ENCODE measurements around the gene KRT79. TPM values are rescaled to one million over a fixed set of nuclear protein-coding genes. Genes with fewer than 3 reads are reported as not detected.

KRT79 gene
- total and polyA plus RNA-seq, 9 of the 15 experiments (the other 6 are each of a cell fraction or from before 2014, with no cell fraction given) = 0.03 to 2.3 (median 0.23) TPM; not detected in 2

GRCh38 chr12:52873832-52874572 is 39.9 kb upstream of the KRT79 start (continued):
- TF ChIP-seq ZNF280B (CRISPR knock-in tag; IDR thresholded peaks at IDR 0.05) (no peak), GABPB1 (CRISPR knock-in tag; IDR thresholded peaks at IDR 0.05) (no peak), MTA3 (IDR thresholded peaks at IDR 0.05; ENCODE audit: borderline replicate concordance) (peak; percentile 60), ZSCAN32 (CRISPR knock-in tag; IDR thresholded peaks at IDR 0.05) (no peak), ZFP91 (CRISPR knock-in tag; IDR thresholded peaks at IDR 0.05) (no peak), TAF9B (IDR thresholded peaks at IDR 0.05; ENCODE audit: partially characterized antibody) (no peak), CEBPZ (IDR thresholded peaks at IDR 0.05; ENCODE audit: borderline replicate concordance, low read depth, low read length) (no peak), SNAPC5 (CRISPR knock-in tag; IDR thresholded peaks at IDR 0.05) (no peak), ZNF512 (tag; IDR thresholded peaks at IDR 0.05) (no peak), POLR2G (IDR thresholded peaks at IDR 0.05; ENCODE audit: low read depth, low read length) (peak; percentile 77), GATA2 (CRISPR knock-in tag; IDR thresholded peaks at IDR 0.05) (no peak), ILF3 (IDR thresholded peaks at IDR 0.05; ENCODE audit: borderline replicate concordance) (no peak), NFE2 (IDR thresholded peaks at IDR 0.05; ENCODE audit: low read depth) (peak; percentile 91), SMAD3 (CRISPR knock-in tag; conservative IDR thresholded peaks at IDR 0.05) (no peak)
- TF ChIP-seq, protein P1, sequence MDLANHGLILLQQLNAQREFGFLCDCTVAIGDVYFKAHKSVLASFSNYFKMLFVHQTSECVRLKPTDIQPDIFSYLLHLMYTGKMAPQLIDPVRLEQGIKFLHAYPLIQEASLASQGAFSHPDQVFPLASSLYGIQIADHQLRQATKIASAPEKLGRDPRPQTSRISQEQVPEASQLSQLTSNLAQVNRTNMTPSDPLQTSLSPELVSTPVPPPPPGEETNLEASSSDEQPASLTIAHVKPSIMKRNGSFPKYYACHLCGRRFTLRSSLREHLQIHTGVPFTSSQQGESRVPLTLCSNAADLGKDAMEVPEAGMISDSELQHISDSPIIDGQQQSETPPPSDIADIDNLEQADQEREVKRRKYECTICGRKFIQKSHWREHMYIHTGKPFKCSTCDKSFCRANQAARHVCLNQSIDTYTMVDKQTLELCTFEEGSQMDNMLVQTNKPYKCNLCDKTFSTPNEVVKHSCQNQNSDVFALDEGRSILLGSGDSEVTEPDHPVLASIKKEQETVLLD (IDR thresholded peaks at IDR 0.05) = peak; percentile 48; the same call in 1 of the 2 replicates

Data from K562 (cell line).